Measurements from ENCODE around the gene CFAP68.

DNA sequence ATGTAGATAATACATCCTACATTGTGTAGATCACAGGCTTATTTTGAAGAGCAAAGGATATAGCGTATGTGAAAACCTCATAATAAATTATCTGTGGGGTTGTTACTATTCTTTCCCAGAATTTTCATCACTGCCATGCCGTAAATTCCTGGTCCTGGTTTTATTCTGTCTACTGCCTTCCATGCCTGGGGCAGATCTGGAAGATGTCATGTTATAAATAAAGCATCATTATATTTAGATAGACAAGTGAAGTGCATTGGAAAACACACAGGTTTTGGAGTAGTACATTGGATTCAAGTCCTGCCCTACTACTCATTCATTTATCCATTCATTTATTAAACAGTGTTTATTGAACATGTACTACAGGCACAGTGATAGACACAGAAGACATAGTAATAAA is 41.6 kb downstream of the CFAP68 start:
- TF ChIP-seq, protein P1, sequence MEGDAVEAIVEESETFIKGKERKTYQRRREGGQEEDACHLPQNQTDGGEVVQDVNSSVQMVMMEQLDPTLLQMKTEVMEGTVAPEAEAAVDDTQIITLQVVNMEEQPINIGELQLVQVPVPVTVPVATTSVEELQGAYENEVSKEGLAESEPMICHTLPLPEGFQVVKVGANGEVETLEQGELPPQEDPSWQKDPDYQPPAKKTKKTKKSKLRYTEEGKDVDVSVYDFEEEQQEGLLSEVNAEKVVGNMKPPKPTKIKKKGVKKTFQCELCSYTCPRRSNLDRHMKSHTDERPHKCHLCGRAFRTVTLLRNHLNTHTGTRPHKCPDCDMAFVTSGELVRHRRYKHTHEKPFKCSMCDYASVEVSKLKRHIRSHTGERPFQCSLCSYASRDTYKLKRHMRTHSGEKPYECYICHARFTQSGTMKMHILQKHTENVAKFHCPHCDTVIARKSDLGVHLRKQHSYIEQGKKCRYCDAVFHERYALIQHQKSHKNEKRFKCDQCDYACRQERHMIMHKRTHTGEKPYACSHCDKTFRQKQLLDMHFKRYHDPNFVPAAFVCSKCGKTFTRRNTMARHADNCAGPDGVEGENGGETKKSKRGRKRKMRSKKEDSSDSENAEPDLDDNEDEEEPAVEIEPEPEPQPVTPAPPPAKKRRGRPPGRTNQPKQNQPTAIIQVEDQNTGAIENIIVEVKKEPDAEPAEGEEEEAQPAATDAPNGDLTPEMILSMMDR (IDR thresholded peaks at IDR 0.05), result no peak
- TF ChIP-seq POLR2A (IDR thresholded peaks at IDR 0.05), result no peak
